Measurements from ENCODE around the gene VWCE. TPM values are rescaled to one million over a fixed set of nuclear protein-coding genes. Genes with fewer than 3 reads are reported as not detected.
"Not testable (repeated sequence)": the region's sequence is repeated elsewhere in the genome, so short reads cannot be mapped to it uniquely, and the experiment has no call there.

The VWCE gene
- total RNA-seq, 1 donor from 2014 or later, result 25.3 TPM

DNA sequence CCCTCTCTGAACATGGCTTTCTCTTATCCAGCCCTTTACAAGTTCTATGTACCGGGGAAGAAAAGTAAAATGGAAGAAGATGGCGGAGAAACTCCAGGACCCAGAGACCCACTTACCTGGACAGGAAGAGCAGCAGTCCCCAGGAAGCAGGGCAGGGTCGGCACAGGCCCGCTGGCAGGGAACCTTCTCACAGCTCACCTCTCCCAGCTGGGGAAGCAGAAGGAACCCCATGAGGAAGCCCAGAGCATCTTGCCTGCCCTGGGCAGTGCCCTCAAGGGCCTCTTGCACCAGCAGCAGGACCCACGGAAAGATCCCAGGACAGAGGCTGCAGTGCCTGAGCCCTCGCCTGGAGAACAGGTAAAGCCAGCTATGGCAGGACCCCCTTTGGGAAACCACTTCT, 30.7 kb downstream of the VWCE start:
- Mint-ChIP-seq H3K27me3 (ENCODE audit: unreplicated experiment) (peaks cover 5% of the 10 kb centered on the region), H3K4me3 (ENCODE audit: unreplicated experiment) (no peak overlapping the region), H3K36me3 (ENCODE audit: low read depth, unreplicated experiment) (peaks cover 10% of the 10 kb centered on the region), H3K27ac (ENCODE audit: unreplicated experiment) (no peak overlapping the region), H3K4me1 (ENCODE audit: unreplicated experiment) (no peaks in the 10 kb centered on the region), H3K9me3 (ENCODE audit: unreplicated experiment) (no peaks in the 10 kb centered on the region)
- TF ChIP-seq, protein P1, sequence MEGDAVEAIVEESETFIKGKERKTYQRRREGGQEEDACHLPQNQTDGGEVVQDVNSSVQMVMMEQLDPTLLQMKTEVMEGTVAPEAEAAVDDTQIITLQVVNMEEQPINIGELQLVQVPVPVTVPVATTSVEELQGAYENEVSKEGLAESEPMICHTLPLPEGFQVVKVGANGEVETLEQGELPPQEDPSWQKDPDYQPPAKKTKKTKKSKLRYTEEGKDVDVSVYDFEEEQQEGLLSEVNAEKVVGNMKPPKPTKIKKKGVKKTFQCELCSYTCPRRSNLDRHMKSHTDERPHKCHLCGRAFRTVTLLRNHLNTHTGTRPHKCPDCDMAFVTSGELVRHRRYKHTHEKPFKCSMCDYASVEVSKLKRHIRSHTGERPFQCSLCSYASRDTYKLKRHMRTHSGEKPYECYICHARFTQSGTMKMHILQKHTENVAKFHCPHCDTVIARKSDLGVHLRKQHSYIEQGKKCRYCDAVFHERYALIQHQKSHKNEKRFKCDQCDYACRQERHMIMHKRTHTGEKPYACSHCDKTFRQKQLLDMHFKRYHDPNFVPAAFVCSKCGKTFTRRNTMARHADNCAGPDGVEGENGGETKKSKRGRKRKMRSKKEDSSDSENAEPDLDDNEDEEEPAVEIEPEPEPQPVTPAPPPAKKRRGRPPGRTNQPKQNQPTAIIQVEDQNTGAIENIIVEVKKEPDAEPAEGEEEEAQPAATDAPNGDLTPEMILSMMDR (IDR thresholded peaks at IDR 0.05; ENCODE audit: unreplicated experiment), result no peak
- DNase-seq (ENCODE audit: low spot score), result no peak

DNA sequence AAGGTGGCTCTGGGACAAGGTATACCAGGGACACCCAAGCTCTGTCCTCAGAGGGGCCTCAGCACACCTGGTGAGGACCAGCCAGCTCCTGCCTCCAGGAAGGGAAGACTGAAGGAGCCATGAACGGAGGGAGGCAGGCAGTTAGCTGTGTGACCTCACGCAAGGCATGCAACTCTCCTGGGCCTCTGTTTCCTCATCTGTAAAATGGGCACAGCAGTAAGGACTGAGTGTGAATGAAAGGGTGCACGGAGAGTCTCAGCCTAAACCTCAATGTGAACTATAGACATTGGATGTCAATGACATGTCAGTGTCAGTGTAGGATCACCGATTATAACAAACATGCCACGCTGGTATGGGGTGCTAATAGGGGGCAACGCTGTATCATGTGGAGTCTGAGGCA, 35.8 kb downstream of the VWCE start:
- TF ChIP-seq, protein P1 (IDR thresholded peaks at IDR 0.05; ENCODE audit: unreplicated experiment), result no peak
- DNase-seq (ENCODE audit: low spot score), result no peak
- H3K27me3 Mint-ChIP-seq (ENCODE audit: unreplicated experiment), result peaks cover 2% of the 10 kb centered on the region
- H3K4me3 Mint-ChIP-seq (ENCODE audit: unreplicated experiment), result no peak overlapping the region
- H3K4me1 Mint-ChIP-seq (ENCODE audit: unreplicated experiment), result no peaks in the 10 kb centered on the region
- no peak overlapping the region for H3K27ac Mint-ChIP-seq (ENCODE audit: unreplicated experiment)
- no peaks in the 10 kb centered on the region for H3K9me3 Mint-ChIP-seq (ENCODE audit: unreplicated experiment)
- H3K36me3 Mint-ChIP-seq (ENCODE audit: low read depth, unreplicated experiment), result peaks cover 12% of the 10 kb centered on the region

DNA sequence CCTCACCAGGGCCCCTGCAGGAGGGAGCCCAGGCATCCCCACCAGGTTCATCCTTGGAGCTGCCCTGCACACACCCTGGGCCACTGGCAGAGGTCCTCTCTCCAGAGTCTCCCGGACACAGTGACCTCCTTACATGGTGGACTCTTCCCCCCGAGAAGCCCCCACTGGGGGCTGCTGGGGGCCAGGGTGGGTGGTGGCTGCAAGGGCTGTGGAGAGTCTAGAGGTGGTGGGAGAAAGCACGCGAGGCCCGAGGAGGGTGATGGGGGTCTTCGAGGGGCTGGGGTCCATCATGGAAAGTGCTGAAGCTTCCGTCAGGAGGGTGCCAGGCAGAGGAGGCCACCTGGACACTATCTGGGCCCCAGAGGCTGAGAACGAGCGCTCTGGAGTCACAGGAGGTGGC, 36.6 kb downstream of the VWCE start:
- Mint-ChIP-seq H3K27ac (ENCODE audit: unreplicated experiment) (no peak overlapping the region), H3K4me1 (ENCODE audit: unreplicated experiment) (no peaks in the 10 kb centered on the region), H3K36me3 (ENCODE audit: low read depth, unreplicated experiment) (peaks cover 12% of the 10 kb centered on the region), H3K9me3 (ENCODE audit: unreplicated experiment) (no peaks in the 10 kb centered on the region), H3K4me3 (ENCODE audit: unreplicated experiment) (no peak overlapping the region), H3K27me3 (ENCODE audit: unreplicated experiment) (peaks cover 1% of the 10 kb centered on the region)
- TF ChIP-seq, protein P1 (IDR thresholded peaks at IDR 0.05; ENCODE audit: unreplicated experiment), result no peak
- no peak for DNase-seq (ENCODE audit: low spot score)

DNA sequence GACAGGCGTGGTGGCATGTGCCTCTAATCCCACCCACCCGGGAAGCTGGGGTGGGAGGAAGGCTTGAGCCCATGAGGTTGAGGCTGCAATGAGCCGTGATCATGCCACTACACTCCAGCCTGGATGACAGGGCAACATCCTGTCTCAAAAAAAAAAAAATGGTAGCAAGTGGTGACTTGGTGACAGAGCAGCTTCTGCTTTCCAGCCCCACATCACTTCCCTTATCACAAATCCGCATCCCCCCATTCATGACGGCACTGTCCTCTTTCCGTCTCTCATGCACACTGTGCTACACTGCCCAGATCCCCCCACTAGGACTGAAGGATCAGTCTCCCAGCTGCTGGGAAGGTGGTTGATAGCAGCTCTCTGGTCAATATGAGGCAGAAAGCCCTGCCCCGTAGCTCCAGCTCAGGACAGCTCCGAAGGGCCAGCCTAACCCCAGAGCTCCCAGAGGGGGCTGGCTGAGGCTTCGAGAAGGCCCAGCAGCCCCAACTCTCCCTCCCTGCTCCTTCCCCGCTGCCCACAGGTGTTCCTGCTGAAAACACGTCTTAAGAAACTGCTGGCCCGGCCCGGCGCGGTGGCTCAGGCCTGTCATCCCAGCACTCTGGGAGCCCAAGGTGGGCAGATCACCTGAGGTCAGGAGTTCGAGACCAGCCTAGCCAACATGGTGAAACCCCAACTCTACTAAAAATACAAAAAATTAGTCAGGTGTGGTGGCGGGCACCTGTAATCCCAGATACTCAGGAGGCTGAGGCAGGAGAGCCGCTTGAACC, 38.2 kb downstream of the VWCE start:
- Mint-ChIP-seq H3K36me3 (ENCODE audit: low read depth, unreplicated experiment) (peaks cover 12% of the 10 kb centered on the region), H3K27me3 (ENCODE audit: unreplicated experiment) (peaks cover 2% of the 10 kb centered on the region), H3K4me3 (ENCODE audit: unreplicated experiment) (no peak overlapping the region), H3K9me3 (ENCODE audit: unreplicated experiment) (no peaks in the 10 kb centered on the region), H3K4me1 (ENCODE audit: unreplicated experiment) (no peaks in the 10 kb centered on the region), H3K27ac (ENCODE audit: unreplicated experiment) (no peak overlapping the region)
- TF ChIP-seq, protein P1 (IDR thresholded peaks at IDR 0.05; ENCODE audit: unreplicated experiment), result no peak
- DNase-seq (ENCODE audit: low spot score), result no peak

DNA sequence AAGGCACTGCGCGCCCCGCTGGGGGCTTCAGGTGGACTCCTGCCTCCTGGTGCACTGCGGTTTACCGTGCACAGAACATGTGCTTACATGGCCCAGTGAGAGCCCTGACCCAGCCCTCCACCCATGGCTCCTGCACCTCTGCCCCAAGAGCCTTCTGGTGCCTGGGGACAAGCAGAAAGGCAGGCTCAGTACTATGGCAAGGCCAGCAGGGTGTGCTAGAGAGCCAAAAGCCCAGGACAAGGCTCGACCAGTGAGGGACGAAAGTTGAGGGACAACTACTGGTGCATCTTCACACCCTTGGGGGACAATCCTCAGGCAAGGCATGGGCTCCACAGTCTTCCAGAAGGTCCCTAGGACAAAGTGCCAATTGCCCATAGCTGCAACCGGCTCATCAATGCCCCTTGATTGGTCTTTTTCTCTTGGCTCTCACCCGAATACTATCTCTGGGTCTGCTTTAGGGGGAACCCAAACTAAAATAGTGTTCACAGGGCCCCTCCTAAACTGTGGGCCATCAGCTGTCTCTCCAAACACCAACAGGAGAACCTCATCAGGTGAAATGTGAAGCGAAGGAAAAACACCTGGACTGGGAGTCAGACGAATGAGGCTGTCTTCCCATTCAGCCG, 40.6 kb downstream of the VWCE start:
- H3K27me3 Mint-ChIP-seq (ENCODE audit: unreplicated experiment), result peaks cover 4% of the 10 kb centered on the region
- TF ChIP-seq, protein P1 (IDR thresholded peaks at IDR 0.05; ENCODE audit: unreplicated experiment), result peak; percentile 76
- peaks cover 8% of the 10 kb centered on the region for H3K36me3 Mint-ChIP-seq (ENCODE audit: low read depth, unreplicated experiment)
- no peak overlapping the region for H3K27ac Mint-ChIP-seq (ENCODE audit: unreplicated experiment)
- peak; percentile 77 for DNase-seq (ENCODE audit: low spot score)
- no peaks in the 10 kb centered on the region for H3K9me3 Mint-ChIP-seq (ENCODE audit: unreplicated experiment)
- H3K4me3 Mint-ChIP-seq (ENCODE audit: unreplicated experiment), result no peak overlapping the region
- H3K4me1 Mint-ChIP-seq (ENCODE audit: unreplicated experiment), result no peaks in the 10 kb centered on the region

DNA sequence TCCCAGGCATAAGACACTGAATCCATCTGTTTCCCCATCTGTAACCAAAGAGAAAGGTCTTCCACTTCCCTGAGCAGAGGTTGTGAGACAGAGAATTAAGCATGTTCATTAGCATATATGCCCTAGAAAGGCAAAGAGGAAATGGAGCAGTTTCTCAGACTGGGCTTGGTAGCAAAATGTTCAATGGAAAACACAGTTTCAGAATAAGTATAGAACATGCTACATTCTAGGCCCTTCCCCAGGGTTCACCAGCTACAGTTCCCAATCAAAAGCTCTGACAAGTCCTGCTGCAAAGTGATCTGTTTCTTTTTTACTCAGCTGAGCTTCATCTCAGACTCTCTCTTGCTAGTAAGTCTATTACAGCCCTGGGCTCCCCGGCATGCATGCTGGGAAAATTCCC, 42.8 kb downstream of the VWCE start:
- not testable (repeated sequence) for H3K27me3 Mint-ChIP-seq (ENCODE audit: unreplicated experiment); H3K36me3 Mint-ChIP-seq (ENCODE audit: low read depth, unreplicated experiment); H3K9me3 Mint-ChIP-seq (ENCODE audit: unreplicated experiment)

More for the DNA sequence above, 42.8 kb downstream of the VWCE start:
- H3K4me3 Mint-ChIP-seq (ENCODE audit: unreplicated experiment); DNase-seq (ENCODE audit: low spot score); H3K4me1 Mint-ChIP-seq (ENCODE audit: unreplicated experiment); H3K27ac Mint-ChIP-seq (ENCODE audit: unreplicated experiment): not testable (repeated sequence)
